ENCODE measurements around the gene TYK2. TPM values are rescaled to one million over a fixed set of nuclear protein-coding genes. Genes with fewer than 3 reads are reported as not detected.

TYK2 gene
- total RNA-seq, 4 donors from 2014 or later: 80.4 to 200 (median 124) TPM

DNA sequence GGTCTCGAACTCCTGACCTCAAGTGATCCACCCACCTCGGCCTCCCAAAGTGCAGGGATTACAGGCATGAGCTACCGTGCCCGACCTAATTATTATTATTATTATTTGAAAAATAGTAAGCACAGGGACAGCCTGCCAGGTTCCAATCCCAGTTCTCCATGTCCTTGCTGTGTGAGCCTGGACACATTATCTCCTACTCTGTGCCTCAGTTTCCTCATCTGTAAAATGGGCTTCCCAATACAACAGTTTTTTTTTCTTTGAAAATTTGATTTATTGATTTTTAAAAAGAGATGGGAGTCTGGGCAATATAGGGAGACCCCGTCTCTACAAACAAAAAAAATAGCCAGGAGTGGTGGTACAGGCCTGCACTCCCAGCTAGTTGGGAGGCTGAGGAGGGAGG, 74.0 kb downstream of the TYK2 start:
- peaks cover 10% of the 10 kb centered on the region for H3K36me3 ChIP-seq
- H3K27ac ChIP-seq: no peak overlapping the region
- TF ChIP-seq, protein P1, sequence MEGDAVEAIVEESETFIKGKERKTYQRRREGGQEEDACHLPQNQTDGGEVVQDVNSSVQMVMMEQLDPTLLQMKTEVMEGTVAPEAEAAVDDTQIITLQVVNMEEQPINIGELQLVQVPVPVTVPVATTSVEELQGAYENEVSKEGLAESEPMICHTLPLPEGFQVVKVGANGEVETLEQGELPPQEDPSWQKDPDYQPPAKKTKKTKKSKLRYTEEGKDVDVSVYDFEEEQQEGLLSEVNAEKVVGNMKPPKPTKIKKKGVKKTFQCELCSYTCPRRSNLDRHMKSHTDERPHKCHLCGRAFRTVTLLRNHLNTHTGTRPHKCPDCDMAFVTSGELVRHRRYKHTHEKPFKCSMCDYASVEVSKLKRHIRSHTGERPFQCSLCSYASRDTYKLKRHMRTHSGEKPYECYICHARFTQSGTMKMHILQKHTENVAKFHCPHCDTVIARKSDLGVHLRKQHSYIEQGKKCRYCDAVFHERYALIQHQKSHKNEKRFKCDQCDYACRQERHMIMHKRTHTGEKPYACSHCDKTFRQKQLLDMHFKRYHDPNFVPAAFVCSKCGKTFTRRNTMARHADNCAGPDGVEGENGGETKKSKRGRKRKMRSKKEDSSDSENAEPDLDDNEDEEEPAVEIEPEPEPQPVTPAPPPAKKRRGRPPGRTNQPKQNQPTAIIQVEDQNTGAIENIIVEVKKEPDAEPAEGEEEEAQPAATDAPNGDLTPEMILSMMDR (IDR thresholded peaks at IDR 0.05): no peak
- TF ChIP-seq POLR2AphosphoS5 (IDR thresholded peaks at IDR 0.05) (no peak), EP300 (IDR thresholded peaks at IDR 0.05) (no peak), POLR2A (IDR thresholded peaks at IDR 0.05) (no peak)
- no peak overlapping the region for H3K4me3 ChIP-seq
- no peaks in the 10 kb centered on the region for H3K9me3 ChIP-seq
- 89% methylated on average over 5 of the region's 5 CpGs for WGBS
- DNase-seq (ENCODE audit: low spot score in 2 of 2): no peak
- H3K27me3 ChIP-seq: no peaks in the 10 kb centered on the region
- no peaks in the 10 kb centered on the region for H3K4me1 ChIP-seq

DNA sequence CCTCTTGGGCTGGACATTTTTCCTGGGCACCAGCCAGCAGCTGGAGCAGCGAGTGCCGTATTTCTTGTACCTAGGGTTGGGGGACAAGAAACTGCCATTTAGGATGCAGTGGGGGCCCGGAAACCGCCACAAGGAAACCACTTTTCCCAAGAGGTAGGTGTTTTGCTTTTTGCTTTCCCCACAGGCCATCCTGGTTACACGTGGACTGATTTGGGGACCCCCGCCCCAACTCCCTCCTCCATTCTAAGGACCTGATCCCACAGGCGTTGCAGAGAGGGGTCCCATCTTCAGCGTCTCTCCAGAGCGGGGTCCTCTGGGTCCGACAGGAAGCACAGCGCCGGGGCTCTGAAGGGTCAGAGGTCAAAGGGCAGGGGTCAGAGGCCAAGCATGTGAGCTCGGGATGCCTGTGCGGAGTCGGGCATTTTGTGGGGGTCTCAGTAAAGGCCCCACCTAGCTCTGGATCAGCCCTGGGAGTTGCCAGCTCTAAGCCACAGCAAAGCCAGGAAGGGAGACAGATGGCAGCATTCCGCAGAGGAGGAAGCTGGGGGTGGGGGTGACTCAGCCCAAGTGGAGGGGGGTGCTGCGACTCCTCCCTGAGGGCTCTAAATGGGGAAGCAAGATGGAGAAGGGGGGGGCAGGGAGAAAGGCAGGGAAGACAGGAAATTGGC, 75.1 kb downstream of the TYK2 start:
- WGBS: 82% methylated on average over 15 of the region's 17 CpGs
- Histone ChIP-seq H3K4me1 (no peaks in the 10 kb centered on the region), H3K27ac (no peak overlapping the region), H3K36me3 (peaks cover 5% of the 10 kb centered on the region), H3K27me3 (no peaks in the 10 kb centered on the region), H3K9me3 (no peaks in the 10 kb centered on the region), H3K4me3 (no peak overlapping the region)
- TF ChIP-seq, protein P1 (IDR thresholded peaks at IDR 0.05): no peak
- TF ChIP-seq POLR2A (IDR thresholded peaks at IDR 0.05): no peak
- TF ChIP-seq EP300 (IDR thresholded peaks at IDR 0.05): no peak
- no peak for TF ChIP-seq POLR2AphosphoS5 (IDR thresholded peaks at IDR 0.05)
- no peak for DNase-seq (ENCODE audit: low spot score in 2 of 2)

Other genes starting within 250 kb of the TYK2 start
- 10 to 100 TPM; 36.1 to 54.4 (median 44.2) TPM for gene DNMT1, start 185.6 kb downstream of the TYK2 start, total RNA-seq
- 1 to 10 TPM; 3.9 to 9.9 (median 8.6) TPM for gene S1PR2, start 149.2 kb downstream of the TYK2 start, total RNA-seq
- 100 to 1,000 TPM in 1 of 4 donors, 10 to 100 TPM in 3; 53.3 to 108 (median 77.3) TPM for gene MRPL4, start 128.4 kb downstream of the TYK2 start, total RNA-seq
- gene ICAM1, start 109.5 kb downstream of the TYK2 start, total RNA-seq: 10 to 100 TPM in 2 of 4 donors, 1 to 10 TPM in 2; 9.1 to 11.1 (median 9.6) TPM
- gene ICAM4, start 93.6 kb downstream of the TYK2 start, total RNA-seq: not detected
- under 1 TPM in 3 of 4 donors, not detected in 1; 0.21 to 0.97 (median 0.62) TPM for gene ICAM5, start 90.6 kb downstream of the TYK2 start, total RNA-seq
- 1 to 10 TPM; 1.4 to 7.2 (median 2.9) TPM for gene ZGLP1, start 70.8 kb downstream of the TYK2 start, total RNA-seq
- 10 to 100 TPM in 3 of 4 donors, 1 to 10 TPM in 1; 7.9 to 19.0 (median 14.5) TPM for gene FDX2, start 64.6 kb downstream of the TYK2 start, total RNA-seq
- gene RAVER1, start 47.0 kb downstream of the TYK2 start, total RNA-seq: 10 to 100 TPM; 18.4 to 27.8 (median 24.8) TPM
- 1 to 10 TPM; 3.1 to 4.5 (median 3.8) TPM for gene ICAM3, start 40.9 kb downstream of the TYK2 start, total RNA-seq
- 100 to 1,000 TPM in 3 of 4 donors, 10 to 100 TPM in 1; 91.7 to 178 (median 109) TPM for gene CDC37, start 23.0 kb upstream of the TYK2 start, total RNA-seq
- gene PDE4A, start 40.0 kb upstream of the TYK2 start, total RNA-seq: 1 to 10 TPM; 3.7 to 7.9 (median 5.6) TPM
- 10 to 100 TPM; 44.3 to 75.8 (median 69.9) TPM for gene KEAP1, start 122.8 kb upstream of the TYK2 start, total RNA-seq
- gene S1PR5, start 136.9 kb upstream of the TYK2 start, total RNA-seq: 10 to 100 TPM; 19.2 to 63.8 (median 26.8) TPM
- gene ATG4D, start 163.3 kb upstream of the TYK2 start, total RNA-seq: 10 to 100 TPM; 52.2 to 80.8 (median 63.6) TPM
- 10 to 100 TPM; 19.1 to 46.9 (median 24.5) TPM for gene KRI1, start 185.4 kb upstream of the TYK2 start, total RNA-seq
- 10 to 100 TPM in 2 of 4 donors, 1 to 10 TPM in 2; 8.9 to 11.6 (median 10.3) TPM for gene CDKN2D, start 188.4 kb upstream of the TYK2 start, total RNA-seq
- gene AP1M2, start 206.7 kb upstream of the TYK2 start, total RNA-seq: 10 to 100 TPM; 28.9 to 65.9 (median 59.1) TPM
- 100 to 1,000 TPM in 1 of 4 donors, 10 to 100 TPM in 3; 59.1 to 108 (median 94.5) TPM for gene SLC44A2, start 245.0 kb upstream of the TYK2 start, total RNA-seq

Measured in suprapubic skin (tissue), 4 donors.